ENCODE measurements around the gene GFOD1. TPM values are rescaled to one million over a fixed set of nuclear protein-coding genes. Genes with fewer than 3 reads are reported as not detected.
"Not testable (repeated sequence)": the region's sequence is repeated elsewhere in the genome, so short reads cannot be mapped to it uniquely, and the experiment has no call there.

The GFOD1 gene
- polyA plus RNA-seq, 2 of the 4 experiments (the other 2 are of a cell fraction) = 2.7 to 3.5 TPM

DNA sequence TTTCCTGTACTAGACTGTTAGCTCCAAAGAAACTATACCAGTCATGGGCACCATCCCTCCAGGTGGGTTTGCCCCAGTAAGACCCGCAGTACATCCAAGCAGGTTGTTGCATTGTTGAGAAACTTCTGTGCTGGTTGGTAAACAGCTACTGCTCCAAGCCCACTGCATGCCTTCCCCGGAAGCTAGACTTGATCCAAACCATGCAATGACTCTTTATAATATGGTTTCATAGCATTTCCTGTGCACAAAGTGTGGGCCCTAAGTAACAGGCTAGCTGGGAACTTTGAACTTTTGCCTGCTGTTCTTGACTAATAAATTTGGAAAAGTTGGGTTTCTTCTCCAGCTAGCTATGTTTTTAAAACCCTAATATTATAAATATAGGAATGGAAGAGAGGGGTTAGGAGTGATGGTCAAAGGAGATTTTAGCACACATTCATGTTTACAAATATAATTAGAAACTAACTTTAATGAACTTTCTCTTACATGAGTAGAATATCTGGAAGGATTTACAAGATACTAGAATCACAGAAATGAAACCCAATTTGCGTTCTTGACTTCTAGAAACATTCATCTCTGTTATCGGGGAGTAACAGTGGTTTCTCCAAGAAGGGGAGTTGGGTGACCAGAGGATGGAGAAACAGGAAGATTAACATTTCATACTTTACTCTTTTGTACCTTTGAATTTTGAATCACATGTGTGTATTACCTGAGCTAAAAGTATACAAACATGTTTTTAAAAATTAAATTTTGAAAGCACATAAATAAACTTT lies 51.7 kb downstream of the GFOD1 start:
- ATAC-seq = no peak
- Histone ChIP-seq H3K4me3 (no peak overlapping the region), H3K4me2 (no peak overlapping the region), H3K27ac (no peak overlapping the region), H3K9me3 (no peaks in the 10 kb centered on the region), H3K4me1 (peaks cover 23% of the 10 kb centered on the region; the same call in 2 of the 3 replicates)
- POLR2A ChIA-PET = no interaction called here
- TF ChIP-seq MYC (IDR thresholded peaks at IDR 0.05; ENCODE audit: borderline replicate concordance, low read length) (no peak), FOSL2 (IDR thresholded peaks at IDR 0.05) (no peak), FOSL2 (CRISPR knock-in tag; IDR thresholded peaks at IDR 0.05) (no peak), ZFP36 (IDR thresholded peaks at IDR 0.05; ENCODE audit: borderline replicate concordance, partially characterized antibody) (no peak), CHD2 (IDR thresholded peaks at IDR 0.05; ENCODE audit: low read length, partially characterized antibody) (no peak), HOXA7 (CRISPR knock-in tag; IDR thresholded peaks at IDR 0.05) (no peak), HOXB5 (CRISPR knock-in tag; IDR thresholded peaks at IDR 0.05) (no peak), TP53 (CRISPR knock-in tag; IDR thresholded peaks at IDR 0.05) (no peak), MAZ (IDR thresholded peaks at IDR 0.05; ENCODE audit: borderline replicate concordance, low read depth, low read length) (no peak)
- DNase-seq (ENCODE audit: low read depth in 1 of 2, low spot score in 1 of 2) = no peak
- CTCF ChIA-PET = no interaction called here
- no peak for FAIRE-seq
- 92% methylated on average over 3 of the region's 4 CpGs for WGBS (ENCODE audit: missing lambda C conversion rate)

GRCh38 chr6:13434777-13435176 lies 52.6 kb downstream of the GFOD1 start:
- DNase-seq (ENCODE audit: low read depth in 1 of 2, low spot score in 1 of 2) (no peak), ATAC-seq (no peak), FAIRE-seq (no peak)
- Histone ChIP-seq H3K9me3 (no peaks in the 10 kb centered on the region), H3K27ac (no peak overlapping the region), H3K4me2 (no peak overlapping the region), H3K4me1 (peaks cover 22% of the 10 kb centered on the region; the same call in 2 of the 3 replicates), H3K4me3 (no peak overlapping the region)
- POLR2A ChIA-PET = no interaction called here
- CTCF ChIA-PET = no interaction called here
- TF ChIP-seq, protein P1, sequence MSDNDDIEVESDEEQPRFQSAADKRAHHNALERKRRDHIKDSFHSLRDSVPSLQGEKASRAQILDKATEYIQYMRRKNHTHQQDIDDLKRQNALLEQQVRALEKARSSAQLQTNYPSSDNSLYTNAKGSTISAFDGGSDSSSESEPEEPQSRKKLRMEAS (IDR thresholded peaks at IDR 0.05) = no peak
- TF ChIP-seq CHD4 (IDR thresholded peaks at IDR 0.05; ENCODE audit: borderline replicate concordance) (no peak), KDM5A (IDR thresholded peaks at IDR 0.05) (no peak), HDAC2 (IDR thresholded peaks at IDR 0.05) (no peak), ZNF302 (CRISPR knock-in tag; IDR thresholded peaks at IDR 0.05) (no peak), ZSCAN20 (CRISPR knock-in tag; IDR thresholded peaks at IDR 0.05) (no peak), BHLHE40 (IDR thresholded peaks at IDR 0.05; ENCODE audit: low read depth, low read length) (no peak), BCL3 (IDR thresholded peaks at IDR 0.05) (no peak), MYC (IDR thresholded peaks at IDR 0.05; ENCODE audit: borderline replicate concordance, low read length) (no peak), ELK1 (IDR thresholded peaks at IDR 0.05; ENCODE audit: low read depth, low read length) (no peak), RAD21 (conservative IDR thresholded peaks at IDR 0.05 in 1 of 2, IDR thresholded peaks at IDR 0.05 in 1 of 2) (no peak), FOXS1 (CRISPR knock-in tag; IDR thresholded peaks at IDR 0.05) (no peak), SMC3 (IDR thresholded peaks at IDR 0.05) (no peak), NR3C1 (IDR thresholded peaks at IDR 0.05) (no peak), TP53 (CRISPR knock-in tag; IDR thresholded peaks at IDR 0.05) (no peak), USF2 (IDR thresholded peaks at IDR 0.05) (no peak), MAFK (IDR thresholded peaks at IDR 0.05; ENCODE audit: partially characterized antibody) (no peak), EHF (CRISPR knock-in tag; IDR thresholded peaks at IDR 0.05) (no peak), RARB (CRISPR knock-in tag; IDR thresholded peaks at IDR 0.05) (no peak), FOSB (CRISPR knock-in tag; IDR thresholded peaks at IDR 0.05) (no peak)
- 82% methylated on average over 6 of the region's 6 CpGs for WGBS (ENCODE audit: missing lambda C conversion rate)

DNA sequence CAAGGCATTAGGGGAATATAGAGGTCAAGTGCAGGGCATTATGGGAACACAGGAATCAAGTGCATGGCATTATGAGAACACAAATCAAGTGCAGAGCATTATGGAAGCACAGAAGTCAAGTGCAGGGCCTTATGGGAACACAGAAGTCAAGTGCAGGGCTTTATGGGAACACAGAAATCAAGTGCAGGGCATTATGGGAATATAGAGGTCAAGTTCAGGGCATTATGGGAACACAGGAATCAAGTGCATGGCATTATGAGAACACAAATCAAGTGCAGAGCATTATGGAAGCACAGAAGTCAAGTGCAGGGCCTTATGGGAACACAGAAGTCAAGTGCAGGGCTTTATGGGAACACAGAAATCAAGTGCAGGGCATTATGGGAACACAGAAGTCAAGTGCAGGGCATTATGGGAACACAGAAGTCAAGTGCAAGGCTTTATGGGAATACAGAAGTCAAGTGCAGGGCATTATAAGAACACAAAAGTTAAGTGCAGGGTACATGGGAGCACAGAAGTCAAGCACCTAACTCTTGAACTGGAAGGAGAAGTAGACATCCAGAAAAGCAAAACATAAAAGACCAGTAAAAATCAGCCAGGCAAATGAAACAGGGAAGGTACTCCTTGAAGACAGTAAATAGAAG lies 53.1 kb downstream of the GFOD1 start:
- H3K4me2 ChIP-seq; H3K27ac ChIP-seq; FAIRE-seq; POLR2A ChIA-PET; H3K4me3 ChIP-seq; CTCF ChIA-PET; ATAC-seq; H3K9me3 ChIP-seq; DNase-seq (ENCODE audit: low read depth in 1 of 2, low spot score in 1 of 2): not testable (repeated sequence)
- H3K4me1 ChIP-seq = peaks cover 19% of the 10 kb centered on the region; the same call in 2 of the 3 replicates

All from A549 (cell line).